B cell (primary cell): ENCODE data around the gene SUN3. TPM values are rescaled to one million over a fixed set of nuclear protein-coding genes. Genes with fewer than 3 reads are reported as not detected.

Experiments used
- ATAC-seq: fragments of 200-7000 bp; cut with Tn5 transposase; one replicate; pipeline ENCODE4 v1.10.0; 2021; ENCODE audit warnings: low read depth, mild to moderate bottlenecking, moderate number of reproducible peaks, moderate library complexity
- CTCF ChIA-PET: fragments of 350-600 bp; sonication (Branson Sonifier 250); formaldehyde crosslinking; loops from one replicate; lab custom pipeline; 2021; ENCODE audit warnings: antibody characterized with exemption, inconsistent platforms; lab: Charles Lee
- POLR2A ChIA-PET: fragments of 350-600 bp; sonication (Branson Sonifier 250); formaldehyde crosslinking; loops from one replicate; lab custom pipeline; 2021; ENCODE audit warnings: antibody characterized with exemption; lab: Charles Lee
- DNase-seq: peaks from one replicate; pipeline ENCODE4 v3.0.0; 2013
- H2AFZ ChIP-seq: 2 replicates; pipeline ENCODE4 v1.6.1; 2012; ENCODE audit warnings: mild to moderate bottlenecking, low read depth, low read length; ENCODE audit not compliant: insufficient read depth, poor library complexity, severe bottlenecking
- H3K27ac ChIP-seq, 2 donors: 1 replicate in 1 of 2; 2 replicates in 1 of 2; pipeline ENCODE4 v1.5.1; 2012 to 2013; ENCODE audit warnings: low read length in 2 of 2, mild to moderate bottlenecking in 2 of 2, moderate library complexity in 1 of 2
- H3K27me3 ChIP-seq, 4 experiments: fragments of 200-600 bp in 1 of 4; sonication (generic) in 1 of 4; replicated peaks in 1 of 4; 1 replicate in 2 of 4; 2 replicates in 2 of 4; pipeline versions ENCODE4 v1.6.1 to v1.7.0; 2013 to 2016; ENCODE audit warnings: low read length in 3 of 4, mild to moderate bottlenecking in 2 of 4, mixed read lengths in 1 of 4, moderate library complexity in 1 of 4; ENCODE audit not compliant: insufficient read depth in 4 of 4, control insufficient read depth in 3 of 4; ENCODE audit errors: control extremely low read depth in 1 of 4
- H3K36me3 ChIP-seq, 2 experiments: replicated peaks in 1 of 2; 1 replicate in 1 of 2; 2 replicates in 1 of 2; pipeline versions ENCODE4 v1.6.1 to v1.7.1; 2013; ENCODE audit warnings: low read length in 1 of 2; ENCODE audit not compliant: insufficient read depth in 2 of 2, control insufficient read depth in 1 of 2; ENCODE audit errors: control extremely low read depth in 1 of 2, extremely low read depth in 1 of 2
- H3K4me1 ChIP-seq, 2 donors: fragments of 200-600 bp in 1 of 2; sonication (generic) in 1 of 2; 1 replicate in 1 of 2; 2 replicates in 1 of 2; pipeline versions ENCODE4 v1.5.1 to v1.6.1; 2013 to 2017; ENCODE audit warnings: low read length in 2 of 2; ENCODE audit not compliant: control insufficient read depth in 2 of 2, insufficient read depth in 2 of 2
- H3K4me2 ChIP-seq: replicated peaks from 2 replicates; pipeline ENCODE3; 2012; ENCODE audit warnings: mild to moderate bottlenecking, low read depth, low read length; ENCODE audit not compliant: poor library complexity, severe bottlenecking
- H3K4me3 ChIP-seq, 5 experiments: fragments of 200-600 bp in 1 of 5; sonication (generic) in 1 of 5; 1 replicate in 3 of 5; 2 replicates in 2 of 5; pipeline versions ENCODE4 v1.5.1 to v1.7.0; 2011 to 2016; ENCODE audit warnings: low read length in 4 of 5, mild to moderate bottlenecking in 4 of 5, low read depth in 2 of 5, control low read depth in 1 of 5, moderate library complexity in 1 of 5; ENCODE audit not compliant: insufficient read depth in 1 of 5; ENCODE audit errors: control extremely low read depth in 1 of 5, extremely low read depth in 1 of 5
- H3K79me2 ChIP-seq: fragments of 200-600 bp; sonication (generic); one replicate; pipeline ENCODE4 v1.6.0; 2016; ENCODE audit warnings: low read length; ENCODE audit not compliant: control insufficient read depth, insufficient read depth
- H3K9ac ChIP-seq: fragments of 200-600 bp; sonication (generic); 2 replicates; pipeline ENCODE4 v1.6.1; 2017; ENCODE audit warnings: mild to moderate bottlenecking, low read length, moderate library complexity
- H3K9me3 ChIP-seq, 3 donors: one replicate each; pipeline versions ENCODE4 v1.6.1 to v1.7.1; 2013; ENCODE audit warnings: low read length in 2 of 3; ENCODE audit not compliant: control insufficient read depth in 2 of 3, insufficient read depth in 1 of 3; ENCODE audit errors: control extremely low read depth in 1 of 3
- H4K20me1 ChIP-seq: 2 replicates; pipeline ENCODE4 v1.6.0; 2012; ENCODE audit warnings: mild to moderate bottlenecking, low read length; ENCODE audit not compliant: insufficient read depth, control insufficient read depth, poor library complexity, severe bottlenecking
- H3K27ac Mint-ChIP-seq: one replicate; pipeline ENCODE4 v1.8.0; 2021; ENCODE audit warnings: mixed read lengths
- H3K27me3 Mint-ChIP-seq: one replicate; pipeline ENCODE4 v1.8.0; 2021; ENCODE audit warnings: mixed read lengths
- H3K4me1 Mint-ChIP-seq: one replicate; pipeline ENCODE4 v1.8.0; 2021; ENCODE audit warnings: mixed read lengths
- H3K4me3 Mint-ChIP-seq: one replicate; pipeline ENCODE4 v1.8.0; 2021; ENCODE audit warnings: mixed read lengths
- H3K9me3 Mint-ChIP-seq: one replicate; pipeline ENCODE4 v1.8.0; 2022; ENCODE audit warnings: mixed read lengths; ENCODE audit not compliant: insufficient read depth
- CTCF ChIP-seq: fragments of 200-600 bp; IDR thresholded peaks from one replicate; pipeline ENCODE4 v1.8.0; 2022; ENCODE audit warnings: antibody characterized with exemption, mild to moderate bottlenecking
- EZH2 ChIP-seq: IDR thresholded peaks from 2 replicates; pipeline ENCODE4 v1.6.1; 2012; ENCODE audit warnings: borderline replicate concordance, low read depth, mild to moderate bottlenecking, moderate library complexity, low read length; ENCODE audit not compliant: insufficient read depth, poor library complexity, severe bottlenecking
- WGBS: methylation state at CpG from one replicate; pipeline ENCODE4 v1.1.5; 2013; ENCODE audit warnings: missing lambda C conversion rate; ENCODE audit not compliant: insufficient coverage; 5-methylcytosine and 5-hydroxymethylcytosine counted together
- intact Hi-C: fragments of 100-400 bp; cut with micrococcal nuclease; formaldehyde crosslinking; loops from one replicate; pipeline ENCODE4 v1.10.0; 2022
- polyA plus RNA-seq: library from polyadenylated mRNA; depleted of rRNA; stranded (reverse); fragments of >200 nt; gene quantifications from 2 replicates; pipeline ENCODE4 v1.2.3, GENCODE V29; 2012
- total RNA-seq, 2 donors: library from RNA; stranded (reverse); fragments of 120-200 nt in 1 of 2; gene quantifications; 1 replicate in 1 of 2; 2 replicates in 1 of 2; pipeline versions ENCODE4 v1.2.3 to v1.2.4, GENCODE V29; 2013 to 2022

Gene SUN3
- total and polyA plus RNA-seq, 2 donors (not counting 1 experiment from before 2014, with no cell fraction given) = not detected

- H3K4me3 Mint-ChIP-seq = no peak overlapping the region
- no peaks in the 10 kb centered on the region for H3K9me3 Mint-ChIP-seq
- Histone ChIP-seq H3K27me3 (peaks cover 0 to 5% (median 0%) of the 10 kb centered on the region in 4 experiments), H3K79me2 (no peaks in the 10 kb centered on the region), H3K27ac (no peak overlapping the region), H3K9me3 (peaks cover 0 to 4% (median 0%) of the 10 kb centered on the region in 3 donors), H3K36me3 (no peaks in the 10 kb centered on the region), H3K4me1 (no peaks in the 10 kb centered on the region), H4K20me1 (no peaks in the 10 kb centered on the region), H3K4me3 (no peak overlapping the region), H3K9ac (no peak overlapping the region), H2AFZ (no peak overlapping the region), H3K4me2 (no peak overlapping the region)
- peaks cover 4% of the 10 kb centered on the region for H3K4me1 Mint-ChIP-seq
- H3K27ac Mint-ChIP-seq = no peak overlapping the region
- WGBS = 97% methylated on average over 11 of the region's 12 CpGs
- no peak for DNase-seq
- ChIA-PET POLR2A (no interaction called here), CTCF (interaction anchor here (0.9 to 1.6 kb wide), 3 partner anchors 8 to 110 kb away, joined by 3 to 7 read pairs (median 5); no protein-coding TSS in a partner anchor)
- TF ChIP-seq EZH2 (no peak), CTCF (no peak)
- H3K27me3 Mint-ChIP-seq = peaks cover 9% of the 10 kb centered on the region
- ATAC-seq = no peak
- intact Hi-C loops = no loop called here
Observed at GRCh38 chr7:47999413-47999812, 29.5 kb downstream of the SUN3 start.

GRCh38 chr7:47992446-47992845 lies 36.5 kb downstream of the SUN3 start:
- DNase-seq (no peak), ATAC-seq (no peak)
- peak overlapping the region; percentile 88 for H3K27ac Mint-ChIP-seq
- peak overlapping the region; percentile 96 for H3K4me3 Mint-ChIP-seq
- TF ChIP-seq CTCF = no peak
- no peak for TF ChIP-seq EZH2
- ChIA-PET CTCF (interaction anchor here (0.6 to 4.7 kb wide), 19 partner anchors 8 to 726 kb away, joined by 3 to 229 read pairs (median 7); partner anchors contain the start of gene UPP1), POLR2A (interaction anchor here (1.0 to 1.3 kb wide), 4 partner anchors 14 to 127 kb away, joined by 3 to 5 read pairs (median 4); partner anchors contain the start of gene UPP1)
- Histone ChIP-seq H4K20me1 (no peaks in the 10 kb centered on the region), H2AFZ (peak overlapping the region; percentile 99), H3K4me2 (peak overlapping the region; percentile 81), H3K36me3 (no peaks in the 10 kb centered on the region), H3K4me1 (peaks cover 9 to 12% of the 10 kb centered on the region in 2 donors), H3K9me3 (no peaks in the 10 kb centered on the region), H3K27me3 (no peaks in the 10 kb centered on the region), H3K9ac (peak overlapping the region; percentile 80), H3K79me2 (no peaks in the 10 kb centered on the region), H3K4me3 (peak overlapping the region; percentile 39 to 86 (median 69)), H3K27ac (peak overlapping the region; percentile 60 to 82)
- WGBS = 100% methylated on average over 1 of the region's 3 CpGs
- H3K27me3 Mint-ChIP-seq = no peaks in the 10 kb centered on the region
- no peaks in the 10 kb centered on the region for H3K9me3 Mint-ChIP-seq
- H3K4me1 Mint-ChIP-seq = peaks cover 12% of the 10 kb centered on the region
- intact Hi-C loops = no loop called here
